Measurements from ENCODE around the gene SLC9A9. TPM values are rescaled to one million over a fixed set of nuclear protein-coding genes. Genes with fewer than 3 reads are reported as not detected.

The SLC9A9 gene
- total and polyA plus RNA-seq, 8 donors, result 0.28 to 5.9 (median 0.75) TPM

- H3K36me3 ChIP-seq, result no peaks in the 10 kb centered on the region
- H3K27ac ChIP-seq, result no peak overlapping the region
- H3K9me3 ChIP-seq, result no peaks in the 10 kb centered on the region
- no peaks in the 10 kb centered on the region for H3K27me3 ChIP-seq
- ATAC-seq, result no peak
- DNase-seq, result no peak
- 74 to 81% methylated on average over 3 of the region's 3 CpGs for WGBS, 2 donors
- no peak for TF ChIP-seq CTCF (IDR thresholded peaks at IDR 0.05)
- intact Hi-C loops (cut with DNase I), result no loop called here
- no peak overlapping the region for H3K4me3 ChIP-seq
- H3K4me1 ChIP-seq, result no peaks in the 10 kb centered on the region
- FAIRE-seq, result no peak
These were observed 578.5 kb downstream of the SLC9A9 start for GRCh38 chr3:143269741-143270140.

- FAIRE-seq, result no peak
- Histone ChIP-seq H3K27ac (no peak overlapping the region), H3K36me3 (no peaks in the 10 kb centered on the region), H3K9me3 (no peaks in the 10 kb centered on the region), H3K27me3 (no peaks in the 10 kb centered on the region), H3K4me3 (no peak overlapping the region), H3K4me1 (no peaks in the 10 kb centered on the region)
- no peak for DNase-seq
- no peak for ATAC-seq
- 80 to 90% methylated on average over 1 of the region's 1 CpG for WGBS, 2 donors
- no peak for TF ChIP-seq CTCF (IDR thresholded peaks at IDR 0.05)
- intact Hi-C loops (cut with DNase I), result no loop called here
These were observed 580.3 kb downstream of the SLC9A9 start for GRCh38 chr3:143267989-143268388.

- no peak for ATAC-seq
- H3K36me3 ChIP-seq, result no peaks in the 10 kb centered on the region
These were observed 581.3 kb downstream of the SLC9A9 start for GRCh38 chr3:143266927-143267326.

GRCh38 chr3:143266511-143266910 lies 581.8 kb downstream of the SLC9A9 start:
- Histone ChIP-seq H3K9me3 (no peaks in the 10 kb centered on the region), H3K36me3 (no peaks in the 10 kb centered on the region), H3K27ac (no peak overlapping the region), H3K4me1 (no peaks in the 10 kb centered on the region), H3K4me3 (no peak overlapping the region), H3K27me3 (no peaks in the 10 kb centered on the region)
- no peak for TF ChIP-seq CTCF (IDR thresholded peaks at IDR 0.05)
- ATAC-seq, result peak in 1 of 4 donors; percentile 41
- DNase-seq, result no peak
- no peak for FAIRE-seq
- WGBS, 2 donors, result 43 to 59% methylated on average over 2 of the region's 2 CpGs
- intact Hi-C loops (cut with DNase I), result no loop called here

More at GRCh38 chr3:143266927-143267326, 581.3 kb downstream of the SLC9A9 start:
- Histone ChIP-seq H3K27me3 (no peaks in the 10 kb centered on the region), H3K27ac (no peak overlapping the region), H3K9me3 (no peaks in the 10 kb centered on the region), H3K4me3 (no peak overlapping the region), H3K4me1 (no peaks in the 10 kb centered on the region)
- TF ChIP-seq CTCF (IDR thresholded peaks at IDR 0.05), result no peak
- no peak for DNase-seq
- FAIRE-seq, result no peak
- intact Hi-C loops (cut with DNase I), result no loop called here

GRCh38 chr3:143265501-143266070 lies 582.7 kb downstream of the SLC9A9 start:
- H3K27ac ChIP-seq, result no peak overlapping the region
- no peaks in the 10 kb centered on the region for H3K9me3 ChIP-seq
- intact Hi-C loops (cut with DNase I), result no loop called here
- no peak for TF ChIP-seq CTCF (IDR thresholded peaks at IDR 0.05)
- WGBS, 2 donors, result 73 to 79% methylated on average over 7 of the region's 7 CpGs
- no peaks in the 10 kb centered on the region for H3K36me3 ChIP-seq
- DNase-seq (no peak), FAIRE-seq (no peak), ATAC-seq (no peak)
- H3K27me3 ChIP-seq, result no peaks in the 10 kb centered on the region
- H3K4me1 ChIP-seq, result no peaks in the 10 kb centered on the region
- no peak overlapping the region for H3K4me3 ChIP-seq
